CD8-positive, alpha-beta memory T cell (primary cell): ENCODE results near the gene TMEM255B. TPM values are rescaled to one million over a fixed set of nuclear protein-coding genes. Genes with fewer than 3 reads are reported as not detected.

Experiments used
- CTCF ChIA-PET: fragments of 350-600 bp; sonication (Branson Sonifier 250); formaldehyde crosslinking; loops from one replicate; lab custom pipeline; 2021; ENCODE audit warnings: antibody characterized with exemption; lab: Charles Lee
- POLR2A ChIA-PET: fragments of 350-600 bp; sonication (Branson Sonifier 250); formaldehyde crosslinking; loops from one replicate; lab custom pipeline; 2021; ENCODE audit warnings: antibody characterized with exemption; lab: Charles Lee
- DNase-seq, 5 donors: peaks; one replicate each; pipeline versions ENCODE4 v3.0.0 to v3.0.0-alpha.2; 2020 to 2022; ENCODE audit warnings: mixed read lengths in 1 of 5
- H3K27ac ChIP-seq: one replicate; pipeline ENCODE4 v1.7.0; 2013; ENCODE audit warnings: low read depth, mild to moderate bottlenecking, low read length, moderate library complexity
- H3K27me3 ChIP-seq: 2 replicates; pipeline ENCODE4 v1.7.0; 2013; ENCODE audit warnings: low read length, mild to moderate bottlenecking; ENCODE audit not compliant: insufficient read depth, poor library complexity, severe bottlenecking
- H3K36me3 ChIP-seq: 2 replicates; pipeline ENCODE4 v1.7.0; 2013; ENCODE audit warnings: mild to moderate bottlenecking, low read length, moderate library complexity; ENCODE audit not compliant: insufficient read depth
- H3K4me1 ChIP-seq: 2 replicates; pipeline ENCODE4 v1.7.0; 2013; ENCODE audit warnings: mild to moderate bottlenecking, low read length, moderate library complexity; ENCODE audit not compliant: insufficient read depth
- H3K4me3 ChIP-seq: 2 replicates; pipeline ENCODE4 v1.7.0; 2013; ENCODE audit warnings: mild to moderate bottlenecking, low read length
- H3K9me3 ChIP-seq: 2 replicates; pipeline ENCODE4 v1.7.0; 2013; ENCODE audit warnings: mild to moderate bottlenecking, low read length
- H3K27ac Mint-ChIP-seq, 8 donors: one replicate each; pipeline ENCODE4 v1.8.0; 2020 to 2021; ENCODE audit warnings: mixed read lengths in 8 of 8, mild to moderate bottlenecking in 6 of 8, inconsistent platforms in 3 of 8, moderate library complexity in 3 of 8
- H3K27me3 Mint-ChIP-seq, 2 donors: one replicate each; pipeline ENCODE4 v1.8.0; 2020 to 2021; ENCODE audit warnings: mixed read lengths in 2 of 2, mild to moderate bottlenecking in 1 of 2, moderate library complexity in 1 of 2
- H3K36me3 Mint-ChIP-seq, 3 donors: one replicate each; pipeline ENCODE4 v1.8.0; 2020 to 2021; ENCODE audit warnings: mixed read lengths in 3 of 3, inconsistent platforms in 1 of 3, mild to moderate bottlenecking in 1 of 3
- H3K4me1 Mint-ChIP-seq, 3 donors: one replicate each; pipeline ENCODE4 v1.8.0; 2020 to 2021; ENCODE audit warnings: mixed read lengths in 3 of 3, inconsistent platforms in 1 of 3, mild to moderate bottlenecking in 1 of 3
- H3K4me3 Mint-ChIP-seq, 7 donors: one replicate each; pipeline ENCODE4 v1.8.0; 2020 to 2021; ENCODE audit warnings: mixed read lengths in 7 of 7, mild to moderate bottlenecking in 6 of 7, moderate library complexity in 4 of 7, inconsistent platforms in 2 of 7
- H3K9me3 Mint-ChIP-seq, 5 donors: one replicate each; pipeline ENCODE4 v1.8.0; 2020 to 2022; ENCODE audit warnings: mixed read lengths in 5 of 5, mild to moderate bottlenecking in 3 of 5, moderate library complexity in 2 of 5, inconsistent platforms in 1 of 5
- polyA plus RNA-seq: library from polyadenylated mRNA; unstranded; fragments of 300-500 nt; fragmentation: Illumina TruSeq; gene quantifications from one replicate; pipeline ENCODE4 v1.2.3, GENCODE V29; 2021
- total RNA-seq, 2 experiments: library from RNA; stranded (reverse); gene quantifications; one replicate each; pipeline ENCODE4 v1.2.3, GENCODE V29; 2021

TMEM255B gene
- total and polyA plus RNA-seq, 3 experiments from 2014 or later: 0.57 to 0.69 TPM; not detected in 1

DNA sequence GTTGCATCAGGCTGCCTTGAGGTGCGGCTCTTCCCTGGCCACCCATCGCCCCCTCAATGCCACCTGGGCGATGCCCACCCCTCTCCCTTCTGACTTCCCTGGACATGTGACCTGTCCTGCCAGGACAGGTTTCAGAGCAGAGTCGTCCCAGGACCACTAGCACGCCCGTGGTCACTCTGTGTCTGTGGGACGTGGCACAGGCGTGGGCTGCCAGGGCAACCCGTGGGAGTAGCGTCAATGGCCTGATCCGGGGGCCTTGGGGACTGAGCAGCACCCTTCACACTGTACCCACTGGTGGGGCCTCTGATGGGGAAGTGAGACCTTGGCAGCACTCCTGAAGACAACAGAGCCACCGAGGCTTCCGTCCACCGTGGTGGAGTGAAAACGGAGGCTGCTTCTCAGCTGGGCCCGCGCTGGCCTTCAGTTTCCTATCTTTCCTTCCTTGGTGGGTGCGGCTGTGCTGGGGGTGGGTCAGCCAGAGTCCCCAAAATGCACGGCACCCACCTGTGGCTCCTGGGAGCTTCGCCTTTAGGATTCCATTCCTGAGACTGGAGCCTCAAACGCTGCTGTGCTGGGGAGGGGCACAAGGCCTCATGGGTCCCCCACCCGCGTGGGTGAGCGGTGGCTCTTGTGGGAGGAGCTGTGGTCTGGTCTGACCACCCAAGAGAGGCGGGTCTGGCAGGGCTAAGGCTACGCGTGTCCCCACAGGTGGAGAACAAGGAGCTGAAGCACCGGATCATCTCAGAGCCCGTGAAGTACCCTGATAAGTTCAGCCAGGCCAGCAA lies 26.7 kb upstream of the TMEM255B start:
- no peak overlapping the region for H3K4me3 ChIP-seq
- H3K27me3 ChIP-seq: no peaks in the 10 kb centered on the region
- DNase-seq: peak in 1 of 5 donors; percentile 47
- Mint-ChIP-seq H3K36me3 (no peaks in the 10 kb centered on the region), H3K4me3 (no peak overlapping the region), H3K9me3 (peaks cover 0 to under 1% (median 0%) of the 10 kb centered on the region in 5 donors), H3K27me3 (peaks cover 0 to 5% of the 10 kb centered on the region in 2 donors), H3K4me1 (peaks cover 0 to 2% (median 0%) of the 10 kb centered on the region in 3 donors), H3K27ac (no peak overlapping the region)
- H3K4me1 ChIP-seq: no peaks in the 10 kb centered on the region
- H3K9me3 ChIP-seq: no peaks in the 10 kb centered on the region
- no peaks in the 10 kb centered on the region for H3K36me3 ChIP-seq
- ChIA-PET CTCF (no interaction called here), POLR2A (no interaction called here)
- no peak overlapping the region for H3K27ac ChIP-seq

GRCh38 chr13:113732961-113733950 lies 25.8 kb upstream of the TMEM255B start:
- Mint-ChIP-seq H3K4me1 (peaks cover 0 to 2% (median 0%) of the 10 kb centered on the region in 3 donors), H3K27me3 (peaks cover 0 to 6% of the 10 kb centered on the region in 2 donors), H3K4me3 (no peak overlapping the region), H3K36me3 (no peaks in the 10 kb centered on the region), H3K9me3 (no peaks in the 10 kb centered on the region), H3K27ac (peak overlapping the region in 2 of 8 donors; percentile 50)
- no peaks in the 10 kb centered on the region for H3K9me3 ChIP-seq
- H3K27me3 ChIP-seq: no peaks in the 10 kb centered on the region
- peak in 1 of 5 donors; percentile 40 for DNase-seq
- CTCF ChIA-PET: no interaction called here
- no peak overlapping the region for H3K4me3 ChIP-seq
- H3K27ac ChIP-seq: no peak overlapping the region
- no peaks in the 10 kb centered on the region for H3K36me3 ChIP-seq
- H3K4me1 ChIP-seq: no peaks in the 10 kb centered on the region
- POLR2A ChIA-PET: no interaction called here

- DNase-seq: peak in 1 of 5 donors; percentile 43
- H3K27ac Mint-ChIP-seq: peak overlapping the region in 1 of 8 donors; percentile 6
- H3K27me3 Mint-ChIP-seq: peaks cover 0 to 5% of the 10 kb centered on the region in 2 donors
- H3K4me1 ChIP-seq: no peaks in the 10 kb centered on the region
- no peak overlapping the region for H3K4me3 Mint-ChIP-seq
- no peak overlapping the region for H3K27ac ChIP-seq
- H3K27me3 ChIP-seq: peaks cover 3% of the 10 kb centered on the region
- H3K4me1 Mint-ChIP-seq: no peaks in the 10 kb centered on the region
- no peaks in the 10 kb centered on the region for H3K36me3 ChIP-seq
- ChIA-PET POLR2A (no interaction called here), CTCF (no interaction called here)
- H3K4me3 ChIP-seq: no peak overlapping the region
- H3K9me3 Mint-ChIP-seq: no peaks in the 10 kb centered on the region
- H3K9me3 ChIP-seq: no peaks in the 10 kb centered on the region
- no peaks in the 10 kb centered on the region for H3K36me3 Mint-ChIP-seq
Observed at GRCh38 chr13:113734099-113734825, 24.8 kb upstream of the TMEM255B start.

GRCh38 chr13:113734826-113735125 lies 24.2 kb upstream of the TMEM255B start:
- no peaks in the 10 kb centered on the region for H3K9me3 Mint-ChIP-seq

DNA sequence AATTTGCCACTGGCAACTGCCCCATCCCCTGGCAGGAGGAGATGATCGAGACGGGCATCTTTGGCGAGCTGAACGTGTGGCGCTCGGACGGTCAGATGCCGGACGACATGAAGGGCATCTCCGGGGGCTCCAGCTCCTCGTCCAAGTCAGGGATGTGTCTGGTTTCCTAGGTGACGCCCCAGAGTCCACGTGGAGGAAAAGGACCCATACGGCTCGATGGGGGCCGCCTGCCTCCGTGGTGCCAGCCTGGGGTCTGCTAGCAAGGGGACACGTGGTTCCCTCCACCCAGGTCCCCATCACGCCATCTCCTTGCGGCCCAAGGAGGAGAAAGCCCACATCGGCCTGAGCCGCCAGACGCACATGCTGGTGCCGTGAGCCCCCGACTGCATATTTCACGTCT lies 23.8 kb upstream of the TMEM255B start:
- H3K27ac Mint-ChIP-seq: no peak overlapping the region
- H3K4me3 ChIP-seq: no peak overlapping the region
- DNase-seq: peak in 1 of 5 donors; percentile 33
- no peaks in the 10 kb centered on the region for H3K4me1 Mint-ChIP-seq
- no peaks in the 10 kb centered on the region for H3K36me3 Mint-ChIP-seq
- CTCF ChIA-PET: no interaction called here
- no peaks in the 10 kb centered on the region for H3K9me3 Mint-ChIP-seq
- POLR2A ChIA-PET: no interaction called here
- H3K27ac ChIP-seq: no peak overlapping the region
- H3K27me3 Mint-ChIP-seq: peaks cover 4 to 7% of the 10 kb centered on the region in 2 donors
- no peaks in the 10 kb centered on the region for H3K9me3 ChIP-seq
- H3K4me3 Mint-ChIP-seq: no peak overlapping the region
- H3K36me3 ChIP-seq: no peaks in the 10 kb centered on the region
- H3K4me1 ChIP-seq: no peaks in the 10 kb centered on the region
- H3K27me3 ChIP-seq: peaks cover 11% of the 10 kb centered on the region

More at GRCh38 chr13:113734826-113735125, 24.2 kb upstream of the TMEM255B start:
- Histone ChIP-seq H3K4me3 (no peak overlapping the region), H3K27me3 (peaks cover 7% of the 10 kb centered on the region), H3K27ac (no peak overlapping the region), H3K36me3 (no peaks in the 10 kb centered on the region), H3K9me3 (no peaks in the 10 kb centered on the region), H3K4me1 (no peaks in the 10 kb centered on the region)
- ChIA-PET CTCF (no interaction called here), POLR2A (no interaction called here)
- Mint-ChIP-seq H3K36me3 (no peaks in the 10 kb centered on the region), H3K4me1 (no peaks in the 10 kb centered on the region), H3K4me3 (no peak overlapping the region), H3K27me3 (peaks cover 3 to 4% of the 10 kb centered on the region in 2 donors), H3K27ac (no peak overlapping the region)
- DNase-seq: no peak

DNA sequence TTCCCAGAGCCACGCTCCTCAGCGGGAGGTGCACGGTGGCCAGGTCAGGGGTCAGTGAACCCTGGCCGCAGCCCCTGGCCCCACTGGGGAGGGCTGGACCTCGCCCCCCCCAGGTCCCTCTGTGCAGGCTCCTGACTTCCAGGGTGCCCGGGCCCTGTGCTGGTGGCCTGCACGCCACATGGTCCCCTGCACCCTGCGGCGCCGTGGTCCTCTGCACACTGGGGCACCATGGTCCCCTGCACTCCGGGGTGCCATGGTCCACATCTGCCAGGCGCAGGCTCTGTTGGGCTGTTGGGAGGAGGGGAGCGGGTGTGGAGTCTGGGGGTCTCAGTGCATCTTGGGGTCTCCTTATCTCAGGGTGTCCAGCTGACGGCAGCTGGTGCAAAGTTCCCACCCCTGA lies 23.3 kb upstream of the TMEM255B start:
- ChIA-PET CTCF (no interaction called here), POLR2A (no interaction called here)
- no peak overlapping the region for H3K27ac Mint-ChIP-seq

GRCh38 chr13:113736258-113736731 lies 22.7 kb upstream of the TMEM255B start:
- no peaks in the 10 kb centered on the region for H3K9me3 Mint-ChIP-seq
- ChIA-PET POLR2A (no interaction called here), CTCF (no interaction called here)
- no peaks in the 10 kb centered on the region for H3K36me3 ChIP-seq
- H3K9me3 ChIP-seq: no peaks in the 10 kb centered on the region
- peaks cover 3 to 8% (median 3%) of the 10 kb centered on the region in 3 donors for H3K4me1 Mint-ChIP-seq
- no peak overlapping the region for H3K27ac Mint-ChIP-seq
- H3K27ac ChIP-seq: no peak overlapping the region
- peaks cover 5% of the 10 kb centered on the region for H3K4me1 ChIP-seq
- no peaks in the 10 kb centered on the region for H3K36me3 Mint-ChIP-seq
- H3K27me3 Mint-ChIP-seq: peaks cover 5 to 14% of the 10 kb centered on the region in 2 donors
- H3K4me3 ChIP-seq: no peak overlapping the region
- H3K4me3 Mint-ChIP-seq: no peak overlapping the region
- peaks cover 20% of the 10 kb centered on the region for H3K27me3 ChIP-seq
- no peak for DNase-seq

More for the DNA sequence above, 23.3 kb upstream of the TMEM255B start:
- Mint-ChIP-seq H3K9me3 (no peaks in the 10 kb centered on the region), H3K36me3 (no peaks in the 10 kb centered on the region), H3K27me3 (peaks cover 4 to 11% of the 10 kb centered on the region in 2 donors), H3K4me1 (peaks cover 0 to 2% (median 0%) of the 10 kb centered on the region in 3 donors), H3K4me3 (no peak overlapping the region)
- Histone ChIP-seq H3K27me3 (peaks cover 14% of the 10 kb centered on the region), H3K9me3 (no peaks in the 10 kb centered on the region), H3K27ac (no peak overlapping the region), H3K4me3 (no peak overlapping the region), H3K36me3 (no peaks in the 10 kb centered on the region), H3K4me1 (no peaks in the 10 kb centered on the region)
- DNase-seq: no peak
